GM12864 (cell line): Measurements from ENCODE around the gene OBP2A.

Experiments
- DNase-seq: peaks from one replicate; pipeline ENCODE4 v3.0.0-alpha.2; 2011; ENCODE audit warnings: low read depth
- H3K4me3 ChIP-seq: 2 replicates; pipeline ENCODE4 v1.5.1; 2011; ENCODE audit warnings: mild to moderate bottlenecking, low read depth, low read length, control low read depth
- TF ChIP-seq, protein P1 (sequence below): IDR thresholded peaks from 2 replicates; pipeline ENCODE4 v1.5.1; 2011; ENCODE audit warnings: low read depth, mild to moderate bottlenecking, moderate library complexity, low read length, control low read depth, inconsistent platforms; ENCODE audit errors: missing control alignments

Gene OBP2A

DNA sequence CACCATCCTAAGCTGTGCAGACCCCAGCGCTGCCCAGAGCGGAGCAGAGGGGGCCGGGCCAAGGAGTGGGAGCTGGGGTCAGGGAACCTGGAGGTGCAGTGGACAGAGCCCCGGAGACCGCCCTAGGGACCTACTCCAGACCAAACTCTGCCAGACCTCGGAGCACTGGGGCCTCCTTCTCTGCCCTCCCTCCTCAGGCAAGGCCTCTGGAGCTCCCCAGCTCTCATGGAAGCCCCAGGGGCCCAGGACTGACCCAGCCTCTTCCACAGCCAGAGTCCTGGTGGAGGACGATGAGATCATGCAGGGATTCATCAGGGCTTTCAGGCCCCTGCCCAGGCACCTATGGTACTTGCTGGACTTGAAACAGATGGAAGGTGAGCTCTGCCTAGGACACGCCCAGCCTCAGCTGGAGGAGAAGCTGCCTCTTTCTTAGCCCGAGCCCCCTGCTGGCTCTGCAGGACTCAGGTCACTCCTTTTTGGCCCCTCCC is 19.3 kb downstream of the OBP2A start:
- TF ChIP-seq, protein P1, sequence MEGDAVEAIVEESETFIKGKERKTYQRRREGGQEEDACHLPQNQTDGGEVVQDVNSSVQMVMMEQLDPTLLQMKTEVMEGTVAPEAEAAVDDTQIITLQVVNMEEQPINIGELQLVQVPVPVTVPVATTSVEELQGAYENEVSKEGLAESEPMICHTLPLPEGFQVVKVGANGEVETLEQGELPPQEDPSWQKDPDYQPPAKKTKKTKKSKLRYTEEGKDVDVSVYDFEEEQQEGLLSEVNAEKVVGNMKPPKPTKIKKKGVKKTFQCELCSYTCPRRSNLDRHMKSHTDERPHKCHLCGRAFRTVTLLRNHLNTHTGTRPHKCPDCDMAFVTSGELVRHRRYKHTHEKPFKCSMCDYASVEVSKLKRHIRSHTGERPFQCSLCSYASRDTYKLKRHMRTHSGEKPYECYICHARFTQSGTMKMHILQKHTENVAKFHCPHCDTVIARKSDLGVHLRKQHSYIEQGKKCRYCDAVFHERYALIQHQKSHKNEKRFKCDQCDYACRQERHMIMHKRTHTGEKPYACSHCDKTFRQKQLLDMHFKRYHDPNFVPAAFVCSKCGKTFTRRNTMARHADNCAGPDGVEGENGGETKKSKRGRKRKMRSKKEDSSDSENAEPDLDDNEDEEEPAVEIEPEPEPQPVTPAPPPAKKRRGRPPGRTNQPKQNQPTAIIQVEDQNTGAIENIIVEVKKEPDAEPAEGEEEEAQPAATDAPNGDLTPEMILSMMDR, result no peak
- H3K4me3 ChIP-seq, result no peak overlapping the region
- no peak for DNase-seq

DNA sequence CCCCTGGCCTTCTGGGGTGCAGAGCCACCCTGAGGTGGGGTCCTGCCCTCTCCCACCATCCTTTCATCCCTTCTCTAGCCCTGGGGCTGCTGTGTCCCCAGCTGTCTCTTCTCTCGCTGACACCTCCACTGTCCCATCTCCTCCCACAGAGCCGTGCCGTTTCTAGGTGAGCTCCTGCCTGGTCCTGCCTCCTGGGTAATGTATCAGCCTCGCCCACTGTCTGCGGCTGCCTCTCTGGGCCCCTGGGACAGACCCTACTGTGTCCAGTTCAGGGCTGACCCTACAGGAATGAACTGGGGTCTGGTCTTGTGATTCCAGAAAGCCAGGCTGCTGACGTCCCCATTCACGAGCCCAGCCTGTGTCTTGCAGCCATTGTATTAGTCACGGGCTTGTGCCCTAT is 19.7 kb downstream of the OBP2A start:
- no peak overlapping the region for H3K4me3 ChIP-seq
- no peak for DNase-seq
- TF ChIP-seq, protein P1, result no peak

DNA sequence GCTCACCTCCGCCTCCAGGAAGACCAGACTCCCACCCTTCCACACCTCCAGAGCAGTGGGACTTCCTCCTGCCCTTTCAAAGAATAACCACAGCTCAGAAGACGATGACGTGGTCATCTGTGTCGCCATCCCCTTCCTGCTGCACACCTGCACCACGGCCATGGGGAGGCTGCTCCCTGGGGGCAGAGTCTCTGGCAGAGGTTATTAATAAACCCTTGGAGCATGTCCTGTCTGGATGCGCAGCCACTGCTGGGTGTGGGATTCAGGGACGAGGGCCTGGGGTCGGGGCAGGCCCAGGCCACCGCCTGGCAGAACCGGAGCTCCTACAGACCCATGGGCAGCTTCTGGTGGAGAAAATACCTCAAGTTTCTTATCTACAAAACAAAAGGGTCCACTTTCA is 20.6 kb downstream of the OBP2A start:
- TF ChIP-seq, protein P1, result no peak
- DNase-seq, result no peak
- H3K4me3 ChIP-seq, result no peak overlapping the region

DNA sequence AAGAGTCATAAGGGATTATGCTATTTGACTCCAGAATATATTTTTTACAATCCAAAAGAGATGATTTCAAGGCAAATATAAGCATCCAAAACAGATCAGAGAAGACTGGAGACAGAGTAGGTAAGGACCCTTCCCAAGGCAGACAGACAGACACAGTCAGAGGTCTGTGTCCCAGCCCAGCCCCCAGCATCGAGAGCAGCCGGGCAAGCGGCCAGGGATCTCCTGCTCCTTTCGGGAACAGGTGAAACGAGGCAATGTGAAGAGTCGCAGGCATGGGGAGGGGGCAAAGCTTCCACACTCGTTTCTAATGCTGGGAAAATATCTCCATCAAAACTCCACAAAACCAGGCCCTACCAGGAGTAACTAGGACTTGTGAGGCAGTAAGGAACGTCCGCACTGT is 21.4 kb downstream of the OBP2A start:
- no peak overlapping the region for H3K4me3 ChIP-seq
- TF ChIP-seq, protein P1, result no peak
- no peak for DNase-seq

DNA sequence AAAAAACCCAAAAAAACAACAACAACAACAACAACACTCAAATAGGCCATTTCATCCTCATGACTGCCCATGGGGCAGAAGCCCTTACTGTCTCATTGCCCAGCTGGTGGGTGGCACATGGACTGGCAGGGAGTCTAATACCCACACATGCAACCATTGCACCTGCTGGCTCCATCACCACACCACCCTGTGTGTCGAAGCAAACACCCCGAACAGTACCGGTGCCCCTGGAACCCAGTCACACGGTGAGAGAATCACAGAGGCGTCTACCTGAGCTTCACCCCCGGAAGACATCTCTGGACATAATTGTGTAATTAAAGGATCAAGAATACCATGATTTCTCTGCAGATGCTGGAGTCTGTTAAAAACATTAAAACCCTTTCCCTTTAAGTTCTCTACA is 22.1 kb downstream of the OBP2A start:
- H3K4me3 ChIP-seq, result no peak overlapping the region
- TF ChIP-seq, protein P1, result no peak
- no peak for DNase-seq

DNA sequence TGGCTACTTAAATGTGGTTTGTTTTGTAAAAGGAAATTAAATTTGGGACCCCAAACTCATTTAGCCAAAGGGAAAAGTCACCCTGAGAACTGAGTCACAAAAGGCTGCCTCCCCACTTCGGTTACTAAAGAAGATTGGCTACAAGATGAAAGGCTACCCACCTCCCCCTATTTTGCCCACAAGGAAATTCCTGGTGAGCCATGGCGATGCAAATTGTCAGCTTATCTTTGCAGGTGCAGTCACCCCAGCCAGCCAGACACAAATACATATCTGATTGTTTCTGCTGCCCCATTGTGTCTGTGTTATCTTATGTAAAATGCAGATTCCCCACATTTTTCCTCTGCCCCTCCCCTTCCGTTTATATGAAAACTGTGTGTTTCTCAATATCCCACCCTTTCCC is 24.5 kb downstream of the OBP2A start:
- TF ChIP-seq, protein P1, result no peak
- H3K4me3 ChIP-seq, result no peak overlapping the region
- DNase-seq, result no peak

DNA sequence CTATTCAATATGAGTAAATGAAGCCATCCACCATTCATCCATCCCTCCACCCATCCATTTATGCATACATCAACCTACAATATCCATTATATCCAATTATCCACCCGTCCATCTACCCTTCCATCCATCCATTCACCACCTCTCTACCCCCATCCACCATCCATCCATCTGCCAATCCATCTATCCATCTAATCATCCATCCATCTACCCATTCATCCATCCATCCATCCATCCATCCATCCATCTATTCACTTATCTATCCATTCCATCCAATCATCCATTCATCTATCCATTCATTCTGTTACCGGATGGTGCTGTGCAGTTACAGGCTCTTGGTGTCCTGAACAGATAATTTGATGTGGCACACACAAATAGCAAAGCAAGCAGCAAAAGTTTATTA is 26.3 kb downstream of the OBP2A start:
- DNase-seq, result no peak
- TF ChIP-seq, protein P1, result no peak
- H3K4me3 ChIP-seq, result no peak overlapping the region
